GM12892 (cell line): ENCODE measurements around the gene PLIN3.

ENCODE experiments used
- POLR2A ChIP-seq: IDR thresholded peaks from 2 replicates; pipeline ENCODE4 v1.6.1; 2011; ENCODE audit warnings: low read depth, low read length, control low read depth
- POLR2AphosphoS5 ChIP-seq: IDR thresholded peaks from 2 replicates; pipeline ENCODE4 v1.6.1; 2011; ENCODE audit warnings: low read depth, low read length, control low read depth

GRCh38 chr19:4851551-4852290, 15.7 kb downstream of the PLIN3 start:
- TF ChIP-seq POLR2AphosphoS5 (peak; percentile 41; the same call in 1 of the 2 replicates), POLR2A (no peak)
